Sciatic nerve (tissue), 2 donors: ENCODE data around the gene TCF7L1. TPM values are rescaled to one million over a fixed set of nuclear protein-coding genes. Genes with fewer than 3 reads are reported as not detected.
A peak's percentile ranks its signal among the peaks of the same experiment; 100 is the strongest.
"Not testable (repeated sequence)": the region's sequence is repeated elsewhere in the genome, so short reads cannot be mapped to it uniquely, and the experiment has no call there.

ENCODE experiments used
- ATAC-seq: fragments of 200-7000 bp; cut with Tn5 transposase; one replicate; pipeline ENCODE4 v1.9.1; 2020; ENCODE audit warnings: mild to moderate bottlenecking, moderate library complexity
- DNase-seq: peaks from one replicate; pipeline ENCODE4 v3.0.0-alpha.2; 2020; ENCODE audit warnings: low spot score
- intact Hi-C: fragments of 100-400 bp; cut with DNase I; formaldehyde crosslinking; loops from one replicate; pipeline ENCODE4 v1.14.2; 2022
- total RNA-seq: library from RNA; stranded (reverse); fragmentation: NEBNext Ultra II Directional; extraction: Animal tissue kit (Norgen Biotek cat#: 25700); gene quantifications from one replicate; pipeline ENCODE4 v1.2.1, GENCODE V29; 2021
- donor health status: DM: no; HTN: no; CAD: no.
- donor health status: DM: no; HTN: no; CAD: no.

Gene TCF7L1
- total RNA-seq, 1 donor from 2014 or later: 26.9 TPM

DNA sequence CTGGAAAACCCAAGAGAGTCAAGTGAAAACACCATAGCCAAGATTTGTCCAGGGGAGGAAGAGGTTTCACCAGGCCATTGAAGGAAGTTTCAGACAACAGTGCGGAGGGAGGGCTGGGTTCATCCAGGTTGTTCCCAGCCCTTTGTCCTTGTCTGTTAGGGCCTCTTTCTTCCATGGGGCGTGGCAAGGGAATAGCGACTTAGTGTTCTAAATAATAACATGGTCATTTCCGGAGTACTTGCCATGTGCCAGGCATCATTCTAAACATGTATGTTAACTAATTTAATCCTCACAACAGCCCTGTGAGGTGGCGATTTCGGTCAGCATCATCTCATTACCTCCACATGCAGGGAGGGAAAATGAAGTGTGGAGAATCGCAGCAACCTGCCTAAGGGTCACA lies 77.3 kb downstream of the TCF7L1 start:
- ATAC-seq (no peak), DNase-seq (no peak)
- intact Hi-C loops: no loop called here

GRCh38 chr2:85211606-85212005 lies 78.4 kb downstream of the TCF7L1 start:
- intact Hi-C loops, DNase-seq, ATAC-seq: not testable (repeated sequence)

DNA sequence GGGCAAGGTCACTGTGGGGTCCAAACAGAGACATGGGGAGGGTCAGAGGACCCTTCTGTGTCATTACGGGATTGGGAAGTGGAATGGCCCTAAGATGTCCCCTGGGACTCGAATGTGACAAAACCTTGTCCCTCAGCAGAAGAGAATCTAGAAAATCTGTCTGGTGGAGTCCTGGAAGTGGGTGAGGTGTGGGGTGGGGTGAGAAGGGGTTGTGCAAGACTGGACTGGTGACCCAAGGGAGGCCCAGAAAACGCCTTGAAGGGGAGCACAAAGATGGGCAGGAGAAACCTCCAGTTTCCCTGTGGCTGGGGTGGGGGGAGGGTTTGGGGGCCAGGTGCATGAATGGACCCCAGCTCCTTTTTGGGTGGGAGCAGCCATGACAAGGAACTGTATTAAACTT lies 79.6 kb downstream of the TCF7L1 start:
- intact Hi-C loops: no loop called here
- ATAC-seq (no peak), DNase-seq (no peak)

- ATAC-seq (no peak), DNase-seq (no peak)
- intact Hi-C loops: no loop called here
Measured at GRCh38 chr2:85213404-85213803, 80.2 kb downstream of the TCF7L1 start.

GRCh38 chr2:85213901-85214512 lies 80.8 kb downstream of the TCF7L1 start:
- no peak for DNase-seq
- no peak for ATAC-seq
- intact Hi-C loops: no loop called here

- DNase-seq (no peak), ATAC-seq (no peak)
- intact Hi-C loops: no loop called here
Measured at GRCh38 chr2:85215081-85215447, 81.9 kb downstream of the TCF7L1 start.

DNA sequence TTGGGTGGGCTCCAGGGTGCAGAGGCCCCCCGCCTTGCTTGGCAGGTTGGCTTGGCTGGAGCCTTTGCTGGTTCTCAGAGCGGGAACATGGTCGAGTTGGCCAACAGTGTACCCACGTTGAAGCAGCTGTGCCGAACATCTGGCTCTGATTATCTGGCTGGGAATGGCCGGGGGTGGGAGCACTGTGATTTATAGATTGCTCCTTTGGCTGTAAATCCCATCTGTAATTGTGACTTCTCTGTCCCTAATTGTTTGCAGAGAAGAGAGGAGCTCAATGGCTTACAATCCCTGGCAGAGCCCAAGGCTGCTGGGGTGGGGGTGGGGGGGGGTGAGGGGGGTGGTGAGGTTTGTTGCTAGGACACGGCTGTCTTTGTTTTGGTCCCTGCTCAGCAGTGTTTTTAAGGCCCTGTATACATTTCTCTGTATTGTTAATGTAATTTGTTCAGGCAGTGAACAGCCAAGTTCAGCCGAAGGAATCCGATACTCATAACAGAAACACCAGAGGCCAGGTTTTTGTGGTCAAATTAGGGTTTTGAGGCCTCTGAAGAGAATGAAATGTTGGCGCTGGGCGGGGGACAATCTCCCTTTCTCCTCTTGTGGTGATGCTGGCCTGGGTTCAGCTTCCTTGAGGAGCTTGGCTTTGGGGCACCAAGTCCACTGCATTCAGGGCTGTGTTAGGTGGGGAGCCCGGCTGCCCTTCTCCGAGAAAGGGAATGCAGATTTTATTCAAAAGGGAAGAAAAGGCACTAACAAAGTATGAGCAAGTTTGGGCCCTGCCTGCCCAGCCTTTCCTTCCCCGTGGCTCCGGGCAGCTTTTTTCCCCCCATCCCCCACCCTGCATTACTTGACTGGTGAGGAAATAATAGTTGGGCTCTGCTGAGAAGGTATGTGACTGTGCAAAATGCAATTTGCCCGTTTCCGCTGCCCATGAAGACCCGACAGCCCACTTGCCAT lies 82.5 kb downstream of the TCF7L1 start:
- no peak for DNase-seq
- intact Hi-C loops: no loop called here

GRCh38 chr2:85216927-85217326 lies 83.7 kb downstream of the TCF7L1 start:
- DNase-seq (no peak), ATAC-seq (no peak)
- intact Hi-C loops: no loop called here

More for the DNA sequence above, 82.5 kb downstream of the TCF7L1 start:
- ATAC-seq: peak; percentile 76

DNA sequence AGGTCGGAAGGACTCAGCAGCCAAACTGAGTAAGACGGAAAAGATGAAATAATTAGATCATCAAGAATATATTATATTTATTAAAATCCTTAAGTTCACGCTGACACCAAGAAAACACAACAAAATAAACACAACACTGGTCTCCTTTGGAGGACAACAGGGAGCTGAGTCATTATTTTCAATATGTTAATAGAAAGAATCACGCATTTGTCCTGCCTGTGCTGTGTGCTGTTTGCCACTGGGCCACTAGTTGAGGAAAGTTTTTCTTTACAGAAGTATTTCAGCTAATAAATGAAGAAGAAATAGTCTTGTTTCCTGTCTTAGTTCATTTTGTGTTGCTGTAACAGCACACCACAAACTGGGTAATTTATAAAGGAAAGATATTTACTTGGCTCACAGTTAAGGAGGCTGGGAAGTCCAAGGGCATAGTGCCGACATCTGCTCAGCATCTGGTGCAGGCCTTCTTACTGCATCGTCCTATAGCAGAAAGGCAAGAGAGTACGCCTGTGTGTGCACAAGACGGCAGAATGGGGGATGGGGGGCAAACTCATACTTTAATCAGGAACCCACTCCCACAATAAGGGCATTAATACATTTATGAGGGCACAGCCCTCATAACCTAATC lies 88.0 kb downstream of the TCF7L1 start:
- ATAC-seq: no peak
- intact Hi-C loops: no loop called here
- DNase-seq: no peak

- intact Hi-C loops: no loop called here
- no peak for ATAC-seq
- DNase-seq: no peak
Measured at GRCh38 chr2:85222792-85223191, 89.6 kb downstream of the TCF7L1 start.

- intact Hi-C loops: no loop called here
- no peak for ATAC-seq
- DNase-seq: no peak
Measured at GRCh38 chr2:85226783-85227182, 93.6 kb downstream of the TCF7L1 start.

DNA sequence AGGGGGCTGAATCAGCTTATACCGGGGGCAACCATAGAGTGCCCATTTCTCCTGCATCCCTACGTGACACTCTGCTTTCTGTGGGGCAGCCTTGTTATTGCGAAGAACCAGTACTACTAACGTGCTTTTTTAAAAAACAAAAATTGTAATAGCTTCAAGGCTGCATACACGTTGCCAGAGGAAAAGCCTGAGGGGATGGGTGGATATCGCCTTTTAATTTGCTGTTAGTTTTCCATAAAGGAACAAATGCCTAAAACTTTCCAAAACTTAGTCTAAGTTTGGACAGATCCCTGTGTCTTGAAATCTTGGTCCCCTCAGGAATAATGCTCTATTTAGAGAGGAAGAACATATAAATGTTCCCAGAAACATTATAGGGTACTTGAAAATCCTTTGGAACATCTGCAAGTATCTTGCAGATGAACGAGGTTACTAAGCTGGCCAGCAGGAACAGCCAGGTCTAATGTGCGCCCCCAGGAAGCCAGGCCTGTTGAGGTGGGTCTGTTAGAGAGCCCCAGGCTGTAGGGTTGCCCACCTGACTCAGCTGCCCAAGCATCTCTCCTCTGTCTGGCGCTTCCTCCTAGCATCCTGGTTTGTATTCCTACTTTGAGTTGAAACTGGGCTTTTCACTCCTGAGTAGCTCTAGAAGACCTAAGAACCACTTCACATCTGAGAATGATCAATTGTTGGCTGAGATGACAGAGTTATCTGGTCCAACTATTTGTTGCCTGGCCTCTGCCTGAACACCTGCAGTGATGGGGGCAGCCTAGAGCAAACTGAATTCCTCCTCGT lies 97.7 kb downstream of the TCF7L1 start:
- ATAC-seq (peak; percentile 67), DNase-seq (no peak)
- intact Hi-C loops: no loop called here

DNA sequence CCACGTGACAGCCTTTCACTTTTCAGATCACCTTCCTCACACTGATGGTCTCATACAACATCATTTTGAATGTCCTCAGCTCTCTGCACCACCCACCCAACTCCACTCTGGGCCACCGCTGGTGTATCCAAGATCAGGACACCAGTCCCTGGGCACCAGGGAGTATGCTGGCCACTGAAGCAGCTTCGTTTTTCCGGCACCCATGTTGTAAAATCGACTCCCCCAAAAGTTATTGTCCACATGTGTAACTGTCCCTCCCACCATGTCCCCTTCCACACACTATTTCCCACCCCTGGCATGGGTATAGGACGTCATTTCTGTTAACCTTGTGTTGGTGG lies 98.2 kb downstream of the TCF7L1 start:
- intact Hi-C loops: no loop called here
- DNase-seq: no peak
- no peak for ATAC-seq

DNA sequence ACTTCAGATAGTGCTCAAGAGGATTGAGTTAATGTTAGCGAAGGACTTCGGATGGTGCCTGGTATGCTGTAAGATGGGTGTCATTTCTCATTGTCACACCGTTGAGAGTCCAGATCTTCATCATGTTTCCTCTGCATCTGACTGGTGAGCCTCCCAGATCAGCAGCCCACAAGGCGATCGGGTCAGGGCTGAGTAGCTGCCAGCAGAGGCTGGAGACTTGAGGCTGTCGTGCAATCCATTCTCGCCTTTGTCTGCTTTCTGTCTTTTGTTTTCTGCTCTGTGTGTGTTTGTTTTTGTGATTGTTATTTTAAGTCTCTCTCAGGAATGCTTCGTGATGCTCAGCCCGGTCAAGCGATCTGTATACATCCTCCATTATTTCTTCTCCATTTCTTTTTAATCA lies 98.8 kb downstream of the TCF7L1 start:
- peak; percentile 41 for ATAC-seq
- intact Hi-C loops: no loop called here
- DNase-seq: no peak

- ATAC-seq (no peak), DNase-seq (no peak)
- intact Hi-C loops: no loop called here
Measured at GRCh38 chr2:85234868-85235267, 101.7 kb downstream of the TCF7L1 start.

DNA sequence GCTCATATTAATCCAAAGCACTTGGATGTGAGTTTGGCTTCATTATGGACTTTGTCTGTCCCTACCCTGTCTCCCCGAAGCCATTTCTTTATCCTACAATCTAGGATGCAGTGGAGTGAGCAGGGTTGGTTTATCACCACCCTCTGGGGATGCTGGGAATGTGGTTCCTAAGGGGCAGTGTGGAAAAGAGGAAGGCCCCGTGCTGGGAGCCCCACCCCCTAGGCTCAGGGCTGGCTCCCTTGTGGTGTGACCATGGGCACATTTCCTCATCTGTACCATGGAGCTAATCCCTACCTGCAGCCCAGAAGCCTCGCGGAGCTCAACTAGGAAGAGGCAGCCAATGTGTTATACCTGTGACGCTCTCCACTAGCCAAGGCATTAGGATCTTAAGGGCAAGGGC lies 102.1 kb downstream of the TCF7L1 start:
- intact Hi-C loops: no loop called here
- no peak for DNase-seq
- ATAC-seq: no peak

DNA sequence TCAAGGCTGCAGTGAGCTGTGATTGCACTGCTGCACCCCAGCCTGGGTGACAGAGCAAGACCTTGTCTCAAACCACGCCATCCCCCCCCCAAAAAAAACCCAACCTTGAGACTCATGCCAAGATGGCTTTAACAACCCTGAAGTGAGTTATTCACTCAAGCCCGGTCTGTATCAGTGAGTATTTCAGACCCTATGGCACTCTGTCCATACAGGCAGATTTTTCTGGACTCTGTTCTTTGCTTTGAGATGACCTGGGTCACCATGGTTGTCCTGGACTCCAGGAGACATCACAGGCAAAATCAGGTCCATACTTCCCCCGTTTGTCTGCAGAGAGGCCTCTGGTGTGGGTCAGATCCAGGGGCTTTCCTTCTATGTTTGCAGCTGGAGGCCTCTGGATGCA lies 102.9 kb downstream of the TCF7L1 start:
- no peak for DNase-seq
- intact Hi-C loops: no loop called here
- no peak for ATAC-seq

DNA sequence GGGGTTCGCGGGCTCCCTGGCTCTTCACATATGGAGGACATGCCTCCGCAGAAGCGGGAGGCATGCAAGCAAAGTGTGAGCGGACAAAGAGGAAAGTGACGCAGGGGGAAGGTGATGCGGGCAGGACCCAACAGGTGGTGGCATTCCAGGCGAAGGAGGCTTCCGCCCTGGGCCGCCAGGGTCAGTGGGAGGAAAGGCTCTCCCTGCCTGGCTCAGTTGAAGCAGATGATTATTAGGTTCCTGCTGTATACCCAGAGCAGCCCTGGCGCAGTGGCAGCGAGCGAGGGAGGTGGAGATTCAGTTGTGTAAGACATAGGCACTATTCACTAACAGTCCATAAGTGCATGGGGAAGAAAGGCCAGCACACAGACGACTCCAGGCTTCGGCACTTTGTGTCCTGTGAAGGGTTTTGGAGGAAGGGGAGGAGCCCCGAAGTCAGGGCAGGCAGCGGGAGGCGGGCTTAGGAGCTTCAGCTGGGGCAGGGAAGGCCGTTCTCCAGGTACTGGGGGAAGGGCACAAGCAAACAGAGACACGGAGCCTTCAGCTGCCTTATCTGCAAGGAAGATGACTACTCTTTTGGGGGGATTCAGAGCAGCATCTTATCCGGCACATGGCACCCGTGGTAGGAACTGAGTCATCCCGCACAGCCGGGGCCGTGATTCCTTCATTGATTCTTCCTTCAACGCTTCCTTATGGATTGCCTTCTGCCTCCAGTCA lies 104.8 kb downstream of the TCF7L1 start:
- no peak for ATAC-seq
- no peak for DNase-seq
- intact Hi-C loops: no loop called here

- DNase-seq: no peak
- no peak for ATAC-seq
- intact Hi-C loops: no loop called here
Measured at GRCh38 chr2:85238607-85239006, 105.4 kb downstream of the TCF7L1 start.
